Esophagus squamous epithelium (tissue), 4 donors: Measurements from ENCODE around the gene NTNG2.

Experiments used
- CTCF ChIP-seq, 6 experiments: fragments of 450-650 bp in 4 of 6; fragments of 200-600 bp in 2 of 6; sonication (generic) in 2 of 6; IDR thresholded peaks; one replicate each; pipeline ENCODE4 v1.5.1; 2016 to 2019; ENCODE audit warnings: antibody characterized with exemption in 6 of 6, mild to moderate bottlenecking in 4 of 6, moderate library complexity in 4 of 6
- POLR2A ChIP-seq, 4 donors: fragments of 450-650 bp; IDR thresholded peaks; one replicate each; pipeline ENCODE4 v1.6.1; 2017; ENCODE audit warnings: antibody characterized with exemption in 4 of 4, mild to moderate bottlenecking in 4 of 4, moderate library complexity in 3 of 4

GRCh38 chr9:132230605-132231004 is 68.7 kb downstream of the NTNG2 start:
- TF ChIP-seq CTCF (IDR thresholded peaks at IDR 0.05) (no peak), POLR2A (IDR thresholded peaks at IDR 0.05) (no peak)
